GM21360 (cell line): Measurements from ENCODE around the gene TBCK.

Experiments used
- ATAC-seq: cut with Tn5 transposase; IDR thresholded peaks from one replicate; pipeline ENCODE4 v1.9.1; 2021; ENCODE audit warnings: mild to moderate bottlenecking, moderate library complexity; ENCODE audit not compliant: unreplicated experiment

Gene TBCK

GRCh38 chr4:106315968-106316772 lies at the start of gene TBCK, which contains the start of gene AIMP1:
TBCK (minus strand) TSS chr4:106316209; CDS start chr4:106308960, 7,249 bp downstream.
AIMP1 (plus strand) TSS chr4:106316550; CDS start chr4:106325010, 8,460 bp downstream.
- peak; percentile 85 for ATAC-seq

GRCh38 chr4:106365613-106366012 lies 49.6 kb upstream of the TBCK start:
- no peak for ATAC-seq

- ATAC-seq: no peak
These were observed 48.3 kb upstream of the TBCK start for GRCh38 chr4:106364282-106364681.

GRCh38 chr4:106362086-106362825 lies 46.2 kb upstream of the TBCK start:
- ATAC-seq: no peak

GRCh38 chr4:106358899-106359298 lies 42.9 kb upstream of the TBCK start:
- no peak for ATAC-seq

GRCh38 chr4:106355193-106355592 lies 39.2 kb upstream of the TBCK start:
- ATAC-seq: no peak

- no peak for ATAC-seq
These were observed 37.8 kb upstream of the TBCK start for GRCh38 chr4:106353786-106354185.

GRCh38 chr4:106351016-106351415 lies 35.0 kb upstream of the TBCK start:
- ATAC-seq: no peak

GRCh38 chr4:106347167-106347566 lies 31.2 kb upstream of the TBCK start:
- ATAC-seq: no peak

GRCh38 chr4:106344647-106344970 lies 28.6 kb upstream of the TBCK start:
- ATAC-seq: no peak

GRCh38 chr4:106343865-106344646 lies 28.0 kb upstream of the TBCK start:
- ATAC-seq: no peak

- ATAC-seq: no peak
These were observed 24.8 kb upstream of the TBCK start for GRCh38 chr4:106340774-106341173.

GRCh38 chr4:106339431-106339830 lies 23.4 kb upstream of the TBCK start:
- no peak for ATAC-seq

- no peak for ATAC-seq
These were observed 22.7 kb upstream of the TBCK start for GRCh38 chr4:106338671-106339070.

GRCh38 chr4:106337916-106338315 lies 21.9 kb upstream of the TBCK start:
- ATAC-seq: no peak

- ATAC-seq: no peak
These were observed 20.6 kb upstream of the TBCK start for GRCh38 chr4:106336618-106337017.

- no peak for ATAC-seq
These were observed 18.9 kb upstream of the TBCK start for GRCh38 chr4:106334741-106335470.

GRCh38 chr4:106333186-106333585 lies 17.2 kb upstream of the TBCK start:
- ATAC-seq: no peak

GRCh38 chr4:106329041-106329618 lies 13.1 kb upstream of the TBCK start:
- peak; percentile 91 for ATAC-seq

GRCh38 chr4:106325800-106326199 lies 9.8 kb upstream of the TBCK start:
- ATAC-seq: no peak
